GF-D8 (cell line): ENCODE data around the gene TMEM185A.
"Not testable (repeated sequence)": the region's sequence is repeated elsewhere in the genome, so short reads cannot be mapped to it uniquely, and the experiment has no call there.

Source experiments
- DNase-seq: peaks from one replicate; lab custom pipeline; 2025; lab: John Stamatoyannopoulos, UW

The TMEM185A gene

DNA sequence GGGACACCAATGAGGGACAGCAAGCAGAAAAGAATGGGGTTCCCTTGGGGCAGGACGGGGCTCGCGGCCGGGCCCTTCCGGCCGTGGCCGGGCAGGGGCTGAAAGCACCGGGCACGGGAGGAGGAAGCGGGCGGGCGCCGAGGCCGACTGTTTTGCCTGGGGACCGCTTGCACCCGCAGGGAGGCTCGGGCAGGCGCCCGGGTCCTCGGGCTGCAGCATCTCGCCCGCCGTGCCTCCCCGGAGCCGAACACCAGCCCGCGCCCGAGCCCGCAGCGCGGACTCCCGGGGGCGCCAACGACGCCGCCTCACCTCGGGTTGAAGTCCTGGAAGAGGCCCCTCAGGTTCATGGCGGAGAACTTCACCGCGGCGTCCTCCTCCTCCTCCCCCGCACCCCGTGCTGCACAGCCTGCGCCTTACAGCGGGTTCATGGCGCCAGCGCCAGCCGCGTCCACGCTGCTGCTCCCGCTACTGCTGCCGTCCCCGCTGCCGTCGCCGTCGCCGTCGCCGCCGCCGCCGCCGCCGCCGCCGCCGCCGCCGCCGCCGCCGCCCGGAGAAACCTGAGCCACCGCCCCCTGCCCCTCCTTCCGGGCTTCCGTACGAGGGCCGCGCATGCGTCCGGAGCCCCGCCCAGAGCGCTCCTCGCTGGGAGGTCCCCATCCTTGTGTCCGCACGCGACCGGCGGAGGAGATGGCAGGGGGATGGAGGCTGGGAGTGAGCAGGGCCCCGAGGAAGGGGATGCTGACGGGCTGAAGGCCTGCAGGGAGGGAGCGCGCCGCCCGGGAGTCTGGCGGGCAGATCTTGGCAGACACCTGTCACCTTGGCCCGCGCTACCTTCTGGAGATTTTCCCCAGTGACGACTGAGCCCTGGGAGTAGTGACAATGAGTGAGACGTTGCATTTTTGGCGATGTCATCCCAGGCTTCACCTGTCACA lies at the start of gene TMEM185A:
TSS of gene TMEM185A (minus strand) at position 559 of the 932 bp plus-strand sequence. CDS start at position 347, 212 bp downstream.
- no peak for DNase-seq

DNA sequence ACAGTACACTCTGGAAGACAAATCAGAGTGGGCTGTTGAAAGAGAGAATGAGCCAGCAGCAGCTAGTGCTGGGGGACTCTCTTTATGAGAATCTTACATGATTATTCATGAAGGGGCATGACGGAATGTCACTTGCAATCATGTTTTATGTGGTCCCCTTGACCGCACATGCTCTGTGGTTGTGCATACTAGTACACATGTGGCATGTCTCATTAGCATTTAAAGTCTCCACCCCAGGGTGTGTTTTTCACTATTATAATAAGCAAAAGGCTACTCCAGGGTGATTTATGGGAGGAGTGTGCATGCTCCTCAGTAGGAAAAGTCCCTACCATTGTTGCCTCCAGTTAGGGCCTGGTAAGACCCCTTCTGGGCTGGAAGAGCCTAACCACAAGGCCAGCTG lies 49.6 kb upstream of the TMEM185A start:
- no peak for DNase-seq

- DNase-seq = not testable (repeated sequence)
Observed at GRCh38 chrX:149679164-149679678, 47.6 kb upstream of the TMEM185A start.

GRCh38 chrX:149675554-149675953 lies 44.0 kb upstream of the TMEM185A start:
- not testable (repeated sequence) for DNase-seq

GRCh38 chrX:149675088-149675487 lies 43.5 kb upstream of the TMEM185A start:
- not testable (repeated sequence) for DNase-seq

GRCh38 chrX:149660613-149661012 lies 29.0 kb upstream of the TMEM185A start:
- not testable (repeated sequence) for DNase-seq

DNA sequence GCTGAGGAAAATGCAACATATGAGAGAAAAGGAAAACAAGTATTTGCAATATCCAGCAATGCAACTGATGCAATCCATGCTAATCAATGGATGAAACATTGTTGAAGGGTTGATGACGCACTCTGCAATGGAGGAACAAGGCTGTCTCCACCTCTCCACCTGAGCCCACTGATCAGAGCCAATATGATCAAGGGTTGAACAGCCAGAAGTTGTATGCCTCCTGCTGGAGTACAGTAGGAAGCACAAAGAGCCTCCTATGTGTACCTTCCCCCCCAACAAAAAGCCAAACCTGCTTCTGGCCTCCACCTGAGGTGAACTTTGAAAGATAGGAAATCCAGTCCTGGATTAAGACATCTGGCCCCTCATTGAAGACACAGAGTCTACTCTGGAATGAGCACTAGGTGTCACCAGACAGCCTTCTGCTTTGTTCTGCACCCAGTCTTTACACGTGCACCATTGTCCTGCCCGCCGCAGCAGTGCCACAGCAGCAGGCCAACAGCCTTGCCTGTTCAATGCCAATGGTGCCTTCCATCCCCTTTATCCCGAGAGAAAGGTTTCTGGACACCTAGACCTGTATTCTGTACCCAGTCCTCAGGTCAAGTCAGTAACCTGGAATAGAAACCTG lies 24.8 kb upstream of the TMEM185A start:
- not testable (repeated sequence) for DNase-seq

GRCh38 chrX:149652232-149652981 lies 20.8 kb upstream of the TMEM185A start:
- no peak for DNase-seq

DNA sequence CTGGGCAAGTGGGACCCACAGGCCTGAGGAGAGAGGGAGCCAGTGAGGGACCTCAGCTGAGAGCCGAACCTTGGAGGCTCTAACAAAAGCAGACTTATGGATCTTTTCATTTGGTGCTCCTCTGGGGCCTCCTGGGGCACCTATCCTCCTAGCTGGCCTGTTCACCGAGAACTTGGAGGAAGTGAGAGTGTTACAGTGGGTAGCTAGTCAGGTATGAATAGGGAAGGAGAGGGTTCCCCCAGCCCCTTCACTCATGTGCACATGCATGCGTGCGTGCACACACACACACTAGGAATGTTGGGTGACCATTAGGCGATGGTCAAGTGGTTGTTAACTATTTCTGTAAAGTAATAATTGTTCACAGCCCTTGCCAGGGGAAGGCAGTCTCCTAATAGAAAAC lies 18.6 kb upstream of the TMEM185A start:
- no peak for DNase-seq

- DNase-seq = no peak
Observed at GRCh38 chrX:149648932-149649331, 17.3 kb upstream of the TMEM185A start.

- DNase-seq = no peak
Observed at GRCh38 chrX:149647505-149647904, 15.9 kb upstream of the TMEM185A start.

- no peak for DNase-seq
Observed at GRCh38 chrX:149643496-149643895, 11.9 kb upstream of the TMEM185A start.

GRCh38 chrX:149641835-149642234 lies 10.2 kb upstream of the TMEM185A start:
- DNase-seq = no peak

DNA sequence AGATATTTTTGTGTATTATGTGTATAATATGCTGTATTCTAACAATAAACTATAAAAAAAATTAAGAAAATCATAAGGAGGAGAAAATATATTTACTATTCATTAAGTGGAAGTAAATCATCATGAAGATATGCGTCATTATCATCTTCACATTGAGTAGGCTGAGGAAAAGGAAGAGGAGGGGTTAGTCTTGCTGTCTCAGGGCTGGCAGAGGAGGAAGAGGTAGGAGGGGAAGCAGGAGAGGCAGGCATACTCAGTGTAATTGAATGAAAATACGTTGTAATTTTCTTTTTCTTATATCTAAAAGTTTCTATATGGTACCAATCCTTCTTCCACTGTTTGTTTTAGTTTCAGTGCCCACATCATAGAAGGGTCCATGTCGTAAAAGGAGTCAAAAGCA lies 9.8 kb upstream of the TMEM185A start:
- DNase-seq = no peak

DNA sequence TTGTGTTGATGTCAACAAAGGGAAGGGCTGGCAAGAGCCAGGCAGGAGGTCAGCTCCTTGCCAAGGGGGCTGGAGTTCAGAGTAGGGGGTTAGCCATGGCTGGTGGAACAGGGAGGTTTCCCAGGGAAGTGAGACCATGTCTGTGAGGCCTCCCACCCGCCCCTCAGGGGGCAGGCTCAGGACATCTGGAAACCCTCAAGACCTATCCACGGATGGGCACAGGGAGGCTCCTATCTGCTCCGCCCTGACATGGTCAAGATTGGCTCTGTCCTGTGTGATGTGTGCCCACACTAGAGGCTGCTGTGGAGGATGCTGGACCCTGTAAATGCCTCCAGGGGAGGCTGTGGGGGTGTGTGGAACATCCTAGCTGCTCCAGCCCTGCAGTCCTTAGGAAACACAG lies 8.0 kb upstream of the TMEM185A start:
- DNase-seq = no peak

GRCh38 chrX:149638860-149639259 lies 7.3 kb upstream of the TMEM185A start:
- no peak for DNase-seq

DNA sequence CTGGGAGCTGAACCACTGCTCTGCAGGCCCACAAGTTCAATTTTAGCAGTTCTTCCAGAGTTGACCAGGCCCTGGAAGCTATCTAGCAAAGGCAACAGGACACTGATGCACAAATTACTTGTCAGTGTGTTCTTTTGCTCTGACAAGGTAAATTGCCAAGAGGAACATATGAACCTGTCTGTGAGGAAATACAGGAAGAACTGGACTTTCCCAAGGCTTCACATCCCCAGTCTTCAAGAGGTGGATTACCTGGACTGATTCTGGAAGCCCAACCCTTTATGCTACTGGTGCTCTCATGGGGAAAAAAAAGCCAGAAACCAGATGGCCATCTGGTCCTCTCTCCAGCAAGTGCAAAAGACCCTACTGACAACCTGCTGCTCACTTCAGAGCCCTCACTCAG lies 1.9 kb upstream of the TMEM185A start:
- DNase-seq = no peak

DNA sequence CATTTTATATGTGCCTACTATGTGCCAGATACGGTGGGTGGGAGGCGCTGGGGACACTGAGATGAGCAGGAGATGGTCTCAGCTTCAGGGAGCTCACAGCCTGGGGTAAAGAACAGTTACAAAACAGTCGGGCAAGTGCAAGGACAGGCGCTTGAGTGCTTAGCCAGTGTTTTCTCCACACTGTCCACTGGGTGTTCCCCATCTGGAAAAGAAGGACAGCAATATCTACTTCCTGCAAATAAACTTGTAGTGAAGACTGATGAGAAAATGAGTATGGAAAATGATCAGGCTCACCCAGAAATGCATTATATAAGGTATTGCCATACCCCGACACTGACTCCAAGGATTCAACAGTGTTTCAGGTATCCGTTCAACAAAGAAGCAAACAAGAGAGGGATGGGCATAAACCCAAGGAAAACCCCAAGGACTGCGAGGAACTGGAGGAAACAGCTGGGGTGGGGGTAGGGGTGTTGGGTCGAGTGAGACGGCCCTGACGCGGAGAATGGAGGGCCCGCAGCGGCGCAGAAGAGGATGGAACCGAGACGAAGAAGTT lies 835 bp downstream of the TMEM185A start:
- no peak for DNase-seq

DNA sequence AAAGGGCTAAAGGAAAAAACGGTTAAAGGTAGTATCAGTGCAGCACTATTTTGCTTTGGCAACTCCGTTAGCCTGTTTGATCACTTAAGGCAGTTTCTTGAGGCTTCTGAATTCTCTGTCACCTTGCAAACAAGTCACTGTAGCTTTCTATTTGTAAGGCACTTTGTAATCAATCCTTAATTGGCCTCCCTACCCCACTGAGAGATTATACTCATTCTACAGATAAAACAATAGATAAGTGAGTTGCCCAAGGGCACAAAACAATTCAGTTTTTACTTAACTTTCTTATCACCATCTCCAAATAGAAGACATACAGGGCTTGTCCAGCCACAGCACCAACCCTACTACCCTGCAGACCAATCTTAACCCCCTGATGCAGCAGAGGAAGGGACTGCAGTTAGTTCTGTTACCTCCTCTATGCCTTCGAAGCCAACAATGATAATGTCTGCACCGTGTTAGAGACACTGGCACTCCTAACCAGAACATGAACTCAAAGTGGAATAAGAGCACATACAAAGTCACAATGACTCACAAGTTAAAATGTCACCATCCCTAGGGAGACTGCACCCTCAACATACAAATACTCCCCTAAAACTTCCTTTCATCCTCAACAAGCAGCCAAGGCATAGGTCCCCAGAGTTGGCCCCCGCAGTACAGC lies 1.7 kb downstream of the TMEM185A start:
- no peak for DNase-seq

GRCh38 chrX:149628768-149629167 lies 2.8 kb downstream of the TMEM185A start:
- DNase-seq = no peak

- DNase-seq = no peak
Observed at GRCh38 chrX:149628280-149628679, 3.3 kb downstream of the TMEM185A start.
